GM18519 (cell line): ENCODE results near the gene C12orf76.

Source experiments
- ATAC-seq: cut with Tn5 transposase; IDR thresholded peaks from one replicate; pipeline ENCODE4 v1.9.1; 2021; ENCODE audit warnings: mild to moderate bottlenecking, moderate library complexity; ENCODE audit not compliant: unreplicated experiment, low FRiP score

Gene C12orf76

GRCh38 chr12:109997393-109997792 is 50.9 kb downstream of the C12orf76 start:
- no peak for ATAC-seq

GRCh38 chr12:109996483-109996853 is 51.9 kb downstream of the C12orf76 start:
- no peak for ATAC-seq

- ATAC-seq: no peak
These were observed 52.4 kb downstream of the C12orf76 start, which contains the start of gene GIT2 for GRCh38 chr12:109995686-109996482. Gene GIT2 (minus strand): TSS chr12:109996368. CDS start chr12:109996224, 144 bp downstream.

DNA sequence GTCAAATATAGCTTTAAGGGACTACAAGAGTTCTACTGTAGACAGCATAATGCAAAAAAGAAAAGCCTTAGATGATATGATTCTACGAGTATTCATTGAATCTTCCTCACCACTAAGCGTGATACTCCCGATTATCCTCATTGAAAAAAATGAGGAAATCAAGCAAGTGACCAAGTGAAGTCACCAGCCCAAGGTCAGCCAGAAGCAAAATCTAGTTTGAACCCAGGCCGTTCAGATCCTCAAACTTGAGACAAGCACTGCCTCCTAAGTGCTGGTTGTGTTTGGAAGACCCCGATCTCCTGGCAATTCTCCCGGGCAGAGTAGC is 53.0 kb downstream of the C12orf76 start:
- no peak for ATAC-seq

DNA sequence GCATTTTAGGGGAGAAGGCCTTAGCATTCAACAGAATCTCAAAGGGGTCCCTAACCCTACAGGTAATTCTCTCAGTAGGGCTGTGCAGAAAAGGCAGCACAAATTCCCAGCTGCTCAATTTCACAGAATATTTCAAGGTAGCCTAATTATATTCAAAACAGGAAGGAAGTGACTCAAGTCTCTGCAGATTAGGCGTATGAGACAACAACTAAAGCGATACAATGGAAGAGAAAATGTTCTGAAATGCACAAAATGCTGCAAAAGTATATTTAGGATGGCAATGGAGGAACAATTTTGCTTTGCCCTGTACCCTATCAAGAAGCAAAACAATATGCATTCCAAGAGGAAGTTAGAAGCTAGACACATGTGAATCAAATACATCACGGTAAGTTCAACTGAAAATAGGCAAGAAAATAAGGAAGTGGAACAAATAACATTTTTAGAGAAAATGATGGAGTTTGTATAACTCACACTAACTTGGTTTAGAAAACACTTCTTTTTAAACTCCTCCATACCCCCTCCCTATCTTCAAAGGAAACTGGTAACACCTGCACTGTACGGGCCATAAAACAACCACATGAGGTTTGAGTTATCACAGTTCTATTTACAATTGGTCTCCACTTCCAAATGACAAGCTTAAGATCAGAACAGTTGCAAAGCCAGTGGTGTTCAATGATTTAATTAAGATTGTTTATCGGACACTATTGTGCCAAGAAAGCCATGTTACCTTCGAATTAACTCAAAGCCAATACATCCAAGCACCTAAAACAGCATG is 53.7 kb downstream of the C12orf76 start:
- ATAC-seq: no peak

DNA sequence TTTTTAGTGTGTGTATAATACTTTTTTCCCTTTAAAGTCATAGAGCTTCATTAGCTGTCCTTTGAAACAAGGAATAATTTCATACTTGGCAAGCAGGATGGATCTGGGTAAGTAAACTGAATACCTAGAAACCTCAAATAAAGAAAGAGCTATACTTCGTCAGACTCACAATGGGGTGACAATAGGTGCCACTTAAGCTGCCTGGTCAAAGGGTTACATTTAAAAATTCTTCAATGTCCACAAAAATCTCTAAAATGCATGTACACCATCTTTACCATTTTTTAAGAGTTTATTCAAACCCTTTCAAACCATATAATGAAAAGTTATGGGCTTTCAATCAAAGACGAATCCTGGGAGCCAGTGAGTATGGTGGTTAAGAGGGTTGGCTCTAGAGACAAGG is 55.2 kb downstream of the C12orf76 start:
- ATAC-seq: no peak

- ATAC-seq: no peak
These were observed 56.7 kb downstream of the C12orf76 start for GRCh38 chr12:109991586-109991985.
